GM11168 (cell line): ENCODE measurements around the gene DUOXA1.
"Not testable (repeated sequence)": the region's sequence is repeated elsewhere in the genome, so short reads cannot be mapped to it uniquely, and the experiment has no call there.

Source experiments
- in situ Hi-C: fragments of 300-500 bp; cut with MboI; formaldehyde crosslinking; loops from one replicate; pipeline ENCODE4 v1.12.0; 2022; ENCODE audit warnings: low sequenced_read_pairs; ENCODE audit not compliant: unreplicated experiment

The DUOXA1 gene

DNA sequence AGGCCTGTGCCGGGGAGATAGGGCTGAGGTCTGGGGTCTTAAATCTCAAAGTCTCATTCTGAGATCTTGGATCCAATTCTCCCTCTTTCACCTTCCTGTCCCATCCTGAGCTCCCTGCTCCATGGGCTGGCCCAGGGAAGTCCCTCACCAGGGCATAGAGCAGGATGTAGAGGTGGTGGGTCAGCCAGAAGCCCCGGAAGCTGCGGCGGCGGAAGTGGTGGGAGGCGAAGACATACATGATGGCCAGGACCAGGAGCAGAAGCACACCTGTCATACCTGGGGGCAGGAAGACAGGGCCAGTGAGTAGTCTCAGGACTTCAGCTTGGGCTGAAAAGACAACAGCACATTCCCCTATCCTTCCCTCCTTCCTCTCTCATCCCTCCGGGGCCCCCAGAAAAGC, 32.2 kb downstream of the DUOXA1 start:
- in situ Hi-C loops = no loop called here

DNA sequence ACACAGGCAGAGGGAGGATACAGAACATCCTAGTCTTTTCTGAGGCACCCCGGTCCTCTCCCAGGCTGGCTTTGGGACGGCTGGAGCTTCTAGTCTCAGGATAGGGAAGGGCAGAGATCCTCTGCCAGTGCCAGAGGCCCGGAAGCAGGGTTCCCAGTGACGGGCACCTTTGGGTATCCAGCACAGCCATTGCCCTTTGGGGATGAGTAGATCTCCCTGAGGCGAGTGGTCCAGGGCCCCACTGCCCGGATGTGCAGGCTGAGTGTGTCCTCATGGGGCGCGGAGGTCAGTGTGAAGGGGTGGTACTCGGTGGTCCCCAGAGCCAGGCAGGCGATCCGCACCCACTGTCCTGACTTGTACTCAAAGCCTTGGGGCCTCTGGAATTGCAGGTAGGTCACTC, 34.0 kb downstream of the DUOXA1 start:
- in situ Hi-C loops = no loop called here

DNA sequence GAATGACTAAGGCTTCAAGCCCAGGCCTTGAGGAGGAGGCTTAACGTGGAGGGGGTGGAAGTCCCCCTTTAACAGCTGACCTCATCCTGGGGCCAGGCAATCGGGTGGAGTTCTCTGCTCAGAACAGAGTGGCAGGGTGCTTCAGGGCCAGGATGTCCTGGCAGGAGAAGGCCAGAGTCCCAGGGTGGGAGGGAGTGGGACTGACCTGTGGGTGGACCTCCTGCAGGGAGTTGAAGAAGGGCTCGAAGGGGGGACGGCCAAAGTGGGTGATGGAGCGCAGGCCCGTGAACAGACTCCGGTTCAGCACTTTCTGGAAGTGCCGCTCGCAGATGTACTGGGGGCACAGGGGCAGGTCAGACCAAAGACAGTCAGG, 35.3 kb downstream of the DUOXA1 start:
- in situ Hi-C loops = no loop called here

DNA sequence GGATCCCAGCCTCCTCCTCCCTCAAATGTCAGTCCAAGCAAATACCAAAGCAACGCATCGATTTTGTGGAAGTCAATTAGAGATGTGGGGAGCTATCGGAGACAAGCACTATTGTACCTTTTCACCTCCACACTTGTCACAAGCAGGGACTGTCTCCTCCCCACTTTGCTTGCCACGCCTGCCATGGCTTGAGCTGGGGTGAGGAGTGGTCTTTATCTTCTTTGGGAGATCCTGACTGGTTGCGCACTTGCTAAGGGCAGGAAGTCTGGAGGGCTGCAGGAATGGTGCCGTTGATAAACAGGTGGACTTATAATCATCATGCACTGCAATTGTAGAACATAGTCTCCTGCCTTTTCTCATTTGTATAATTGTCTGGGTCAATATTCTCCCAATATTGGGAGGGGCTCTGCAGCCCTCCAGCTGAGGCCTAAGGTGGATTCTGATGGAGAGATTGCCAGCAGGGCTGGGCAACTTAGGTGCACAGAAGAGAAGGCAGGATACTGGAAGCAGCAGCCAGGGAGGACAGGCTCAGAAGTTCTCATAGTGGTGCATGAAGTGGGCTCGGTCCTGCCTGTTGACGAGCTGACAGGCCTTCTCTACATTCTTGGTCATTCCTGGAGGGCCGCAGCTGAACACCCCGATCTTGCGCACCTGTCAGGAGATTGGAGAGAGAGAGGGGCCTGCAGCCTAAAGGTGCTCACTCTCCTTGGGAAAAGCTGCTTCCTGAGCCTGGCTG, 35.9 kb downstream of the DUOXA1 start:
- in situ Hi-C loops = no loop called here

DNA sequence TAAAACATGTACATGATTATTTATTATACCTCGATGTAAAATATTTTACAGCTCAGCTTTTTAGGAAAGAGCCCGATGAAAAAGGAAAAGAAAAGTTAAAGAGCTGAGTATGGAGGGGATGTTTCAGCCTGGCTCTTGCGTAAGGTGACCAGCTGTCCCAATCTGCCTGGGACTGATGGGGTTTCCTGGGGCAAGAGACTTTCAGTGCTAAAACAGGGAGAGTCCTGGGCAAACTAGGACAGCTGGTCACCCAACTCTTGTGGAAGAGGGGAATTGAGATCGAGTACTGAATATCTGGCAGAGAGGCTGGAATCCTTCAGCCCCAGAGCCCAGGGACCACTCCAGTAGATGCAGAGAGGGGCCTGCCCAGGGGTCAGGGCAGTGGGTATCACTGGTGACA, 36.7 kb downstream of the DUOXA1 start:
- in situ Hi-C loops = no loop called here

DNA sequence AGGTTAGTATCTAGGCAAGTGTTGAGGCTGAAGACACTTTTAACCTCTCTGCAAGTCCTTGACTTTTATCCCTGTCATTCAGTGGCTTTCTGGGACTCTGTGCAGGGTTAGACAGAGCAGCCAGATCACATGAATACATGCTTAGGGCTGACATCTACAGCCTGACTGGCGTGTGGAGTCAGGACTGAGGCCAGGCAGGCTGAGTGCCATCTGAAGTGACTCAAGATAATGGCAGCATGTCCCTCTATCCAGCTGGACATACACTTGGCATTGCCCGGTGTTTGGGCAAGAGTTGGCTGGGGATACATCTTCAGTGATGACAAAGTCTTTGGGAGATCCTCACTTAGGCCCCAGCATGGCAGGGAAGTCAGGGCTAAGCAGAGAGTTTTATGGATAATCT, 38.1 kb downstream of the DUOXA1 start:
- in situ Hi-C loops = no loop called here

DNA sequence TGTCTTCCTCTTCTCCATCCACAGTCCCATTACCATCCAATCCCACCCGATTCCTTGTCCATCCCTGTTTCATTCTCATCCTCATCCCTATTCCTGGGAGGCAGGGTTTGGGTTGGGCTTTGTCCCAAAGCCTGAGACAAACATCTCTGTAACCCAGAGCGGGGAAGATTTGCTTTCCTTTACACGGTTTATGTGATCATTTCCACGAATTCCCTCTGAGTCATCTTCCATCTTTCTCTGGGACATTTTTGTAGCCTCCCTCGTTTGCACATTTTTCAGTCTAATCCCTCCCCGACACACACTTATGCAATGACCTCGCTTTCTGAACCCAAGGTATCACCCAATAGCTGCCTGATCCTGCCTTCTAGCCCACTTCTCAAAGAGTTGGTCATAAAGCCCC, 38.5 kb downstream of the DUOXA1 start:
- in situ Hi-C loops = no loop called here

DNA sequence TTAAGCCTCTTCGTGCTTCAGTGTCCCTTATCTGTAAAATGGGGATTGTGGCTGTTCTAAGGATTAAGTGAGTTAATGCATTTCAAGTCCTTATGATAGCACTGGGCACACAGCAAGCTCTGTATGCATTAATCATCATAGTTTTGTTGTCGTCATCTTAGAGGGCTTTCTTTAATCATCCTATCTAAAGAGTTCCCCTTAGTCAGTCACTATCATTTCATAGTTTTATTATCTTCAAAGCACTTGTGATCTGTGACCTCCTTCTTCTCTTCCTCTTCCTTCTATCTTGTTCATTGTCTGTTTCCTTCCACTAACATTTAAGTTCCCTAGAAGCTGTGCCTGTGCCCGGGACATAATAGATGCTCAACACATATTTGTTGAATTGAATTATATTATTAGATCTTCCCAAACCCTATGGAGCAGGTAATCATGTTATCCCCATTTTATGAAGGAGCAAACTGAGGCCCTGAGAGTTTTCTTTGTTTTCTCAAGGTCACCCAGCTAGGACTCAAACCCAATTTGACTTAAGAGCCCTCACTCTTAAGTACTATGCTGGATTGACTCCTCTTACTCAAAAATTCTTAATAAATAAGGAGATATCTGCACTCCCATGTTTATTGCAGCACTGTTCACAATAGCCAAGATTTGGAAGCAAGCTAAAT, 39.8 kb downstream of the DUOXA1 start:
- in situ Hi-C loops = no loop called here

DNA sequence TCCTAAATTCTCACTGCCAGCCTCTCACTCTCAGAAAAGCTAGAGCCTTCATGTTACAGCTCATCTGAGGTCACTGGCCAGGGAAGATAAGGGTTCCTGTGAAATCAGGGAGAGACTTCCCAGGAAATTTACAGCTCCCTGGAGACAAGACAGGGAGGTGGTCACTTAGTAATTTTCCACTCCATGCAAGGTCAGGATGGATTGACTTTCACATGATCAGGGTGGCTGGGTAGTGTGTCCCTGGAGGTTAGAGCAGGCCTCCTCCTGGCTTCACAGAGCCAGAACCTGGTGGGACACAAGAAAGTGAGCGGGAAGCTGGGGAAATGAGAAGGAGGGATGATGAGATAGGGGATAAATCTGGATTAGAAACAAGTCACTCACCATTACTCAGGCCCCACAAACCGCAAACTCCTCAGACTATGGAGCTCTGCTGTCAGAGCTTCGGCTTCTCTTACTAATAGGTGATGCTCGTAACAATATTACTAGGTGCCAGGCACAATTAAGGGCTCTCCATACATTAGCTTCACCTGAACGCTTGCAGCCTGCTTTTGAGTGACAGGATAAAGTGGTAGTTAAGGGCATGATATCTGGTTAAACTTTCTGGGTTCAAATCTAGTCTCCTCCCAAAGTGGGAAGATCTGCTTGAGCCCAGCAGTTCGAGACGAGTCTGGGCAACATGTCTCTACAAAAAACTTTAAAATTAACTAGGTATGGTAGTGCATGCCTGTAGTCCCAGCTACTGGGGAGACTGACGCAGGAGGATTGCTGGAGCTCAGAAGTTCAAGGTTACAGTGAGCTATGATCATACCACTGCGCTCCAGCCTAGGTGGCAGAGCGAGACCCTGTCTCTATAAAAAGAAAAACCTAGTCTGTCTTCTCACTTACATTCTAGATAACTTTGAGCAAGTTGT, 40.6 kb downstream of the DUOXA1 start:
- in situ Hi-C loops = no loop called here

DNA sequence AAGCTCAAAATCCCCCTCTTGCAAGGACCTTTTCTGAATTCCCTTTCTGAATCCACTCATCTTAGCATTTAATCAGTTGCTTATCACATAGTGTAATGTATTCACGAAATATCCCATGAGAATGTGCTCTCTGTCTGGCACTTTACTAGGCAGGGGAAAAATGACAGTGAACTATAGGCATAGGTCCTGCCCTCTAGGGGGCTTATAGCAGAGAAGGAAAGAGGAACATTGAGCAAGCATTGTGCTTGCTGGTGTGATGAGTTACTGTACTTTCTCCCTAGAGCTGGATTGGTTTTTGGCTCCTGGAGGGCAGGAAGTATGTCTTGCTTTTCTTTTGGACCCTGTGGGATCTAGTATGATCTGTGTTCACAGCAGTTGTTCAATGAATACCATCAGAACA, 42.2 kb downstream of the DUOXA1 start:
- in situ Hi-C loops = no loop called here

DNA sequence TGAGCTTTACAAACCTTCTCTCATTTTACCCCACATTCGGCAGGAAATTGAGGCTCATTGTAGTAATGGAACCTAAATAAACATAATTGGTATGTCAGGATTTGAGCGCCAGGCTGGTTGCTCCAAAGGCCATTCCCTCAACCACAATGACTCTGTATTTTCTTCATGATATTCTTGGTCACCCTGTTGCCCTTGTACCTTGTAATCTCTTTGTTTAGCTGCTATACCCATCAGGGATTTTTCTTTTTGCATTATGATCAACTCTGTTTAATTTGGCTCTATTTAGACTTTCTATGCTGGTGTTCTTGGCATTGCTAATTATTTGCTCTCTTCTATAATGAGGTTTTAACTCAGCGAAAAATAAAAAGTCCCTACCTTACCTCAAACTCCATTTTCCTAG, 45.5 kb downstream of the DUOXA1 start:
- in situ Hi-C loops = no loop called here

DNA sequence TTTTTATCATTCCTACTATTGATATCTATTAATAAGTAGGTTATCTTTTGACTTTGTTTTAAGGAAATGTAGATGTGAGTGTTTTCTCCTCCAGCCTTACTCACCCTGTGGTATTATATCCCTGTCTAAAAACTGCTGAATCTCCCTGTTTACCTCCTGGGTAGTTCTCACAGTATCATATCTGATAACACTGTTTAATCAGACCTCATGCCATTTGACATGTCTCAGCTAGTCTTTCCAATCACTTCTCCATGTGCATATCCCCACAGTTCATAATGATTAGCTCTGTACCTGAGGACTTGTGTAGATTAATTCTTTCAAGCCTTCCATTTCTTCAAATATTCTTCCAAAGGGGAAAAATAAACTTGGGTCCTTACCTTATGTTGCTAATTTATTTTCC, 46.5 kb downstream of the DUOXA1 start:
- in situ Hi-C loops = no loop called here

DNA sequence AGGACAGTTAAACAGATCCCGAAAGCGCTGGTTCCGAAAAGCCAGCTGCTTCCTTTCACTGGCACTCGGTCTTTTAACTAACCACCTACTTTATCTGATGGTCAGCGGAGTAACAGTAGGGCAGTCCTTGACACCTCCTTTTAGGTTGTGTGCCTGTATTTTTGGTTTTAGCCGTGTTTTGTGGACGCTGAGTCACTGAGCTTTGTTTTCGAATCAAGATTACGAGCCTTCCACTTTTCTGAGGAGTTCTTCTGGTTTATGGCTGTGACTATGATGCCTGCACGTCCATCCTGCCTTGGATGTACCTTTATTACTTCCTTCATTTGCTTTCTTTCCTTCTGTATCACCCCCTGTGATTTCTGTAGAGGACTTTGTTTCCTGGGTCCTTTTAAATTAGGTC, 47.3 kb downstream of the DUOXA1 start:
- in situ Hi-C loops = not testable (repeated sequence)

DNA sequence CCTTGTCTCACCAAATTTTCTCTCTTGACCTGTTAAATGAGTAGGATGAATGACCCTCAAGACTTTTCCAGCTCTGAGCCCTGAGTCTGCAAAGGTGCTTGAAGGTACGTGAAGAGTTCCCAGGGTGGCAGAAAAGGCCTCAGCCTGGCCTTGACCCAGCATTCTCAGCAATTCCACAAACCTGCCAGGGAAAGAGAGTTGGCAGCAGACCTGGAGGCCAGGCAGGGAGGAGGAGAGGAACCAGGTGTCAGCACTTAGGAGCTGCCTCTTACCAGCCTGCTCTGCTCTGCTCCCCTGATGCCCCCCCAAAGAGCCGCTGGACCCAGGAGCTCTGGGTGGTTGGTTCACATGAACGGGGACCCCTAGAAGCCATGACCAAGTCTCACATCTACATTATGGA, 49.1 kb downstream of the DUOXA1 start:
- in situ Hi-C loops = not testable (repeated sequence)

DNA sequence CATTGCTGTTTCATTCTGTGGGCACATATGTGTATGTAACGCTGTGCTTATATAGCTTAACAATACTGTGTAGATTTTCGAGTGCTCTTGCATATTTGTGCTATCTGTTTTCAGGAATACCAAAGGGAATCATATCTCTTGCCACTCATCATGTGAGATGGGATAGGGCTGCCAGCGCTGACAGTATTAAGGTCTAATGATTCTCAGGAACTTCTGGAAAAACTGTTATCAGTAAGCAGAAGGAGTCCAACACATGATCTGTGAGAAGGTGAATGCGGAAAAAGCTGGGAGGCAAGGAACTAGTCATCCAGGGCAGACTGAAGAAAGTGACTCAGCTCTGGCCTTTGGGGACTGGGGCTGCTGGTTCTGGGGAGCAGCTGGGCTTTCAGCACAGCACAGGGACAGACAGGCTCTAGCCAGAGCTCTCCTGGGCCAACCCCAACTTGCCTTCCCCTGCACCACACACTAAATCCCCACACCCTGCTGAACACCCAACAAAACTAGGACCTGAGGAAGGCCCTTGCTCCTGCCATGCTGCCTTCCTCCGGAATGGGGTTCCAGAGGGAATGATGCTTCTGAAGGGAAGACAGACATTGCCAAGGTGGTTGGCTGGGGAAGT, 49.9 kb downstream of the DUOXA1 start:
- in situ Hi-C loops = not testable (repeated sequence)

DNA sequence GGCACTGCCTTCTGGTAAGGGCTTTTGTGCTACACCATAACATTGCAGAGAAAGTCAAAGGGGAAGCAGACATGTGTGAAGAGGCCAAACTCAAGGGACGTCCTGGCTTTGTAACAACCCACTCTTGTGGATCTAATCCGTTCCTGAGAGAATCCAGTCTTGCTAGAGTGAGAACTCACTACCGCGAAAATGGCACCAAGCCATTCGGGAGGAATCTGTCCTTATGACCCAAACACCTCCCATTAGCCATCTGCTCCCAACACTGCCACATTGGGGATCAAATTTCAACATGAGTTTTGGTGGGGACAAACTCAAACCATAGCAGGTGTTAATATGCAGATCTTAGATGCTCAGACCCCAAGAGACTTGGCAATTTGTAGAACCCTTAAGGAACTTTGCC, 50.5 kb downstream of the DUOXA1 start:
- in situ Hi-C loops = not testable (repeated sequence)

DNA sequence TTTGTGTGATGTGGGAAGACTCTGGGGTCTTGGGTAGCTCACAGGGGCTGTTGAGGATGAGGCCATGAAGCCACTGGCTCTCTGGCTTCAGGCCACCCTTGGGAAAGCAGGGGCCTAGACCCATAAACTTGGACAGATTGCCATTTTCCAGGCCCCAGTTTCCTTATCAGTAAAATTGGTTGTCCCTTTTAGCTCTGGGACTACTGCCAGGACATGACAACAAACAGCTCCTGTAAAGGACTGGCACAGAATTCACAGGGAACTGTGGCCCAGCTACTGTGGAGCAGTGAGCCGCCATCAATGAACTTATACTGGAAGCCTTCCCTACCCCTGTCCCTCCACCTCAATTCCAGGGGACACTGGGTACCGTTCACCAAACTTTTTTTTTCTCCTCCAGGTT, 52.3 kb downstream of the DUOXA1 start:
- in situ Hi-C loops = not testable (repeated sequence)

DNA sequence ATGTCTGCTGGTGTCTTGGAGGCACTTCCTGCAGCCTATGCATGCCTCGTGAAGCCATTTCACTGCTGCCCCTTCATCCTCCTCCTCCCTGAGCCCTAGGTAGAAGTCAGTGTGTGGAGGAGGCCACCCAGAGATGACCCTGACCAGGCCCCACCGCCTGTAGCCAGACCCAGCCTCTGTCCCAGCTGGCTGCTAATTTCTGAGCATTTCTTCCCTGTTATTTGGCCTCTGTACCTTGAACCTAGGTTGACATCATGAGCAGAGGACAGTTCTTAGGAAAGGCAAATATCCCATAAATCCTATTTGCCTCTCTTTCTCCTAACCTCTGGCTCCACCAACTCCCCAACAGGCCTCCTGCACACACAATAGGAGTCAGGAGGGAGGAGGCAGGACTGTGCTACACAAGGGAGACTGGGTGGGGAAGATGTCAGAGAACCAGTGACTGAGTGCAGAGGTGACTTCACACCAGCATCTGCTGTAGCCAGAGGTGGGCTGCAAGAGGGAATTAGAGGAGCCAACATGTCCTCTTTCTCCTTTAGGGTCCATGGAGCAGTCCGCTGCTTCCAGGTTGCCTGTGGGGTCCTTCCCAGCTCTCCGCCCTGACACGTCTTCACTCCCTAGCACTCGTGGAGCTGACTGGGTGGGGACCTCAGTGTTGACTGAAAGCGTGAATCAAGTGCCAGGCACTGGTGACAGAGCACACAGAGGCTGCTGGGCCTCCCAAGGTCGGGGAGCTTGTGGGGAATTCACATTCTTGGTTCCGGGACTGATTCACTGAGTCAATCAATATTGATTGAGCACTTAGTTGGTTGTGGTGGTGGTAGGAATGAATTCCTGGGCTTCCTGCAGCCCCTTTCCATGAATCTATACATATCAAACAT, 54.0 kb downstream of the DUOXA1 start:
- in situ Hi-C loops = not testable (repeated sequence)

DNA sequence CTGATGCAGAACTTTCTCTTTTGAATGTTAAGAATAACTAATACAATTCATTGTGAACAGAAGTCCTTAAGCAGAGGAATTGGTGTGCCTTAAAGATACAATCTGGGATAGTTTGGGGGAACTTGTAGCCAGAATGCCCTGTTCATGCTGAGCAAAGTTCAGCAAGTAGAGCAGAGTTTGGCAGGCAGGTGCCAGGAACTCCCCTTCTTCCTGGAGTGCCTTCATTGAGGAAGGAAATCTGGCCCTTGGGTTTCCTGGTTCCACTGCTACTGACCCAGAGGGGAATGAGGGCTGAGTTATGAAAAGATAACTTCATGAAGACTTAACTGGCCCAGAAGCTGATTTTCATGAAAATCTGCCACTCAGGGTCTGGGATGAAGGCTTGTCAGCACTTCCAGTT, 56.1 kb downstream of the DUOXA1 start:
- in situ Hi-C loops = not testable (repeated sequence)

DNA sequence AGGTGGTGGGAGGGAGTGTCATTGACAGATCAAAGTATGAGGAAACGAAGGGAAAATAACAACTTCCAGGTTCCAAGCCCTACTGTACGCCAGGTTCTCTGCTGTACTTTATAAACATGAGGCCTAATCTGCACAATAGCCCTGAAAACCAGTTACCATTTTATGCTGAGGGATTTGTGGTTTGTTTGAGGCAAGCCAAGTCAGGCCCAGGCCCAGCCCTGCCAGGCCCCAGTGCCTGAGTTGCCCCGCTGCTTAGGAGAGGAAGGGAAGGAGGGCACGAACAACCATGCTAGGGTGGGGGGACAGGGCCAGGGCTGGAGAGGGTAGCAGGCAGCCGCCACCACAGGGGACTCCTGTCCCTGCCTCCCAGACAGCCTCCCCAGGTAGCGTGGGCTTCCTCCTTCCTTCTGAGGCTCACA, 59.7 kb downstream of the DUOXA1 start:
- in situ Hi-C loops = loop anchor here (5.0 kb wide), 1 partner anchor 238 kb away; no protein-coding TSS in a partner anchor
